Uterus (tissue), 4 donors: ENCODE results near the gene TNFAIP2. TPM values are rescaled to one million over a fixed set of nuclear protein-coding genes. Genes with fewer than 3 reads are reported as not detected.

Source experiments
- DNase-seq, 2 donors: peaks; one replicate each; pipeline ENCODE4 v3.0.0-alpha.2; 2019 to 2020
- H3K27ac ChIP-seq, 2 donors: fragments of 200-600 bp; sonication (generic); 1 replicate in 1 of 2; 2 replicates in 1 of 2; pipeline ENCODE4 v1.5.1; 2016 to 2018
- H3K27me3 ChIP-seq, 2 donors: fragments of 200-600 bp; sonication (generic); one replicate each; pipeline ENCODE4 v1.5.1; 2018 to 2019; ENCODE audit warnings: control low read depth in 1 of 2
- H3K36me3 ChIP-seq, 2 donors: fragments of 200-600 bp; sonication (generic); one replicate each; pipeline ENCODE4 v1.5.1; 2019; ENCODE audit warnings: control low read depth in 1 of 2
- H3K4me1 ChIP-seq, 2 donors: fragments of 200-600 bp; sonication (generic); one replicate each; pipeline ENCODE4 v1.5.1; 2018 to 2019; ENCODE audit warnings: control low read depth in 1 of 2
- H3K4me3 ChIP-seq, 2 donors: fragments of 200-600 bp; sonication (generic); 1 replicate in 1 of 2; 2 replicates in 1 of 2; pipeline ENCODE4 v1.5.1; 2018 to 2019; ENCODE audit warnings: mild to moderate bottlenecking in 1 of 2
- H3K9me3 ChIP-seq, 2 donors: fragments of 200-600 bp; sonication (generic); one replicate each; pipeline ENCODE4 v1.5.1; 2019; ENCODE audit warnings: control low read depth in 1 of 2
- POLR2A ChIP-seq, 2 donors: fragments of 450-650 bp; IDR thresholded peaks; one replicate each; pipeline ENCODE4 v1.6.1; 2016; ENCODE audit warnings: antibody characterized with exemption in 2 of 2, mild to moderate bottlenecking in 1 of 2, moderate library complexity in 1 of 2
- intact Hi-C: fragments of 100-400 bp; cut with DNase I; formaldehyde crosslinking; loops from one replicate; pipeline ENCODE4 v1.15.1; 2023; ENCODE audit warnings: low total_unique reads
- total RNA-seq, 4 donors: library from RNA; depleted of rRNA in 3 of 4; stranded (reverse); fragments of >200 nt in 3 of 4; gene quantifications; one replicate each; pipeline versions ENCODE4 v1.1.0 to v1.2.4, GENCODE V29; 2014 to 2023
- TF ChIP-seq, protein P1 (sequence below), 4 experiments: fragments of 200-600 bp in 2 of 4; fragments of 450-650 bp in 2 of 4; sonication (generic) in 2 of 4; IDR thresholded peaks; one replicate each; pipeline ENCODE4 v1.5.1; 2016 to 2019; ENCODE audit warnings: antibody characterized with exemption in 4 of 4, mild to moderate bottlenecking in 2 of 4, moderate library complexity in 1 of 4
- donor health status: DM: yes; HTN: yes; CAD: no.

TNFAIP2 gene
- total RNA-seq, 4 donors from 2014 or later: 29.4 to 81.4 (median 60.6) TPM

DNA sequence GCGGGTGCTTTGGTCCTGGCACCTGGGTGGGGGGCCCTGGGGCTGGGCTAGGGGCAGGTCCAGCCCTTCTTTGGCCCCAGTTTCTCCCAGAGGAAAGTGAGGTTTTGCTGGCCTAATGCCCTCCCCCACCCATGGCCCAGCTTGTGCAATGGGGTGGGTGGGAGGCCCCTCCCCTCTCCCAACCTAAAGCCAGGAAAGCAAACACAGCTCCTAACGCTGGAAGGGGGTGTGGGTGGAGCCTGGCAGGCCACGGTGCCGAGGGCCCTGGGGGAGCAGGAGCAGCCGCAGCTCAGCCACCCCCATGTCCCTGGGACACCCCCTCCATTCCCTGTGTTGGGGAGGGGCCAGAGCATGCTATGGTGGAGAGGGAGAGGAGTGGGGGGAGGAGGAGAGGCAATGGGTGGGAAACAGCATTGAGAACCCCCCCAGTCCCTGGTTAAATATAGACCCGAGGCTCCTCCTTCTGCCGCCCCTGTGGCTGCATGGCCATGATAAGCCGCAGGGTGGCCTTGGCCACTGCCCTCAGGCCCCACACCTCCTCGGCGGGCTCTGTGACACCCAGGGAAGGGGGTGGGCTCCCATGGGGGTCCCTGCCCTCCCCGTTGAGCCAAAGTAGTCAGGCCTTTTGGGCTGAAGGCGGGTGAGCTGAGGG is 24.1 kb upstream of the TNFAIP2 start:
- H3K9me3 ChIP-seq: no peaks in the 10 kb centered on the region
- peaks cover 12 to 20% of the 10 kb centered on the region in 2 donors for H3K27me3 ChIP-seq
- TF ChIP-seq POLR2A (IDR thresholded peaks at IDR 0.05): no peak
- TF ChIP-seq, protein P1, sequence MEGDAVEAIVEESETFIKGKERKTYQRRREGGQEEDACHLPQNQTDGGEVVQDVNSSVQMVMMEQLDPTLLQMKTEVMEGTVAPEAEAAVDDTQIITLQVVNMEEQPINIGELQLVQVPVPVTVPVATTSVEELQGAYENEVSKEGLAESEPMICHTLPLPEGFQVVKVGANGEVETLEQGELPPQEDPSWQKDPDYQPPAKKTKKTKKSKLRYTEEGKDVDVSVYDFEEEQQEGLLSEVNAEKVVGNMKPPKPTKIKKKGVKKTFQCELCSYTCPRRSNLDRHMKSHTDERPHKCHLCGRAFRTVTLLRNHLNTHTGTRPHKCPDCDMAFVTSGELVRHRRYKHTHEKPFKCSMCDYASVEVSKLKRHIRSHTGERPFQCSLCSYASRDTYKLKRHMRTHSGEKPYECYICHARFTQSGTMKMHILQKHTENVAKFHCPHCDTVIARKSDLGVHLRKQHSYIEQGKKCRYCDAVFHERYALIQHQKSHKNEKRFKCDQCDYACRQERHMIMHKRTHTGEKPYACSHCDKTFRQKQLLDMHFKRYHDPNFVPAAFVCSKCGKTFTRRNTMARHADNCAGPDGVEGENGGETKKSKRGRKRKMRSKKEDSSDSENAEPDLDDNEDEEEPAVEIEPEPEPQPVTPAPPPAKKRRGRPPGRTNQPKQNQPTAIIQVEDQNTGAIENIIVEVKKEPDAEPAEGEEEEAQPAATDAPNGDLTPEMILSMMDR (IDR thresholded peaks at IDR 0.05): no peak
- no peaks in the 10 kb centered on the region for H3K36me3 ChIP-seq
- H3K4me3 ChIP-seq: no peak overlapping the region
- peaks cover 0 to 3% of the 10 kb centered on the region in 2 donors for H3K4me1 ChIP-seq
- no peak overlapping the region for H3K27ac ChIP-seq
- no peak for DNase-seq
- intact Hi-C loops: no loop called here

DNA sequence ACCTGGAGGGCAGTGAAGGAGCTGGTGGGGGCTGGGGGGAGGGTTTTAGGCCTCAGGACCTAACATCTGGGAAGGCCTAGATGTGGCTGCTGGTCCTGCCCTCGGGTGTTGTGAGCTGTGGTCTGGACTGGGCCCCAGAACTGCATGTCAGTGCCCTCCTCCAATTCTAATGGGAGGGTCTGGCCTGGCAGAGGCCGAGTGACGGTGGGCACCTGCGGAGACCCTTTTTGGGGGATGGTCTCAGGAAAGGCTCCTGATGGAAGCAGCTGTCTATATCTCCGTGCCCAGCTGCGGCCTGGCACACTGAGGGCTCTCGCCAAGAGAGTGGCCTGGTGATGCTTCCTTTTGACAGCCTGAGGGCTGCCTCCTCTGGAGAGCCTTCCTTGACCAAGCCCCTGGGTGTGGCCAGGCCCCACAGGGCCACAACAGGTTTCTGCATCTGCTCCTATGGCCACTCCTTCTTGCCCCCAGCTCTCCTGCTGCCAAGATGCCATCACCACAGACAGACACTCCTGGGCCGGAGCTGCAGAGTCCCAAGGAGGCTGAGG is 23.5 kb upstream of the TNFAIP2 start:
- no peak for DNase-seq
- H3K36me3 ChIP-seq: no peaks in the 10 kb centered on the region
- peaks cover 0 to 3% of the 10 kb centered on the region in 2 donors for H3K4me1 ChIP-seq
- peaks cover 17 to 26% of the 10 kb centered on the region in 2 donors for H3K27me3 ChIP-seq
- no peak overlapping the region for H3K4me3 ChIP-seq
- intact Hi-C loops: loop anchor here (10.0 kb wide), 1 partner anchor 85 kb away; no protein-coding TSS in a partner anchor
- H3K9me3 ChIP-seq: no peaks in the 10 kb centered on the region
- TF ChIP-seq, protein P1 (IDR thresholded peaks at IDR 0.05): no peak
- no peak for TF ChIP-seq POLR2A (IDR thresholded peaks at IDR 0.05)
- H3K27ac ChIP-seq: no peak overlapping the region

DNA sequence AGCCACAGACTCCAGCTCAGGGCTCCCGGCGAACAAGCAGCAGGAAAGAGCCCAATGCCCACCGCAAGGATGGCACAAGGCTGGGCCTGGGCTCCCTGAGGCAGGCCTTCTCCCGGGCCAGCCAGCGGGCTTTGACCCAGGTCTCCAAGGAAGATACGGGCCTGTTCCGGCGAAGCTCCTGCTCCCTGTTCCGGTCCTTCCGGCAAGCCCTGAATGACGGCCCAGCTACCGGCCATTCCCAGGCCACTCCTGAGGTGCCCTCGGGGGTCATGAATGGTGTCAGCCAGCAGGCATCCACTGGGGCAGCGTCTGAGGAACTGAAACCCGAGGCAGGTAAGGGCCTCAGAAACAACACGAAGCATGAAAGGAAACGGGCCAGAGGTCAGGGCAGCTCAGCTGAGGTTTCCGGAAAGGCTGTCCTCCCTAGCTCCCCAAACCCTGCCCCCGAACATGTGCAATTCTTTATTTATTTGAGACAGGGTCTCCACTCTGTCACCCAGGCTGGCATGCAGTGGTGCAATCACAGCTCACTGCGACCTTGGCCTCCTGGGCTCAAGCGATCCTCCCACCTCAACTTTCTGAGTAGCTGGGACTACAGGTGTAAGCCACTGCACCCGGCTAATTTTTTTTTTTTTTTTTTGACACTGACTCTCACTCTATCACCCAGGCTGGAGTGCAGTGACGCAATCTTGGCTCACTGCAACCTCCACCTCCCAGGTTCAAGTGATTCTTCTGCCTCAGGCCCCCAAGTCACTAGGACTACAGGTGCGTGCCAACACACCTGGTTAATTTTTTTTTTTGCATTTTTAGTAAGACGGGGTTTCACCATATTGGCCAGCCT is 22.8 kb upstream of the TNFAIP2 start:
- DNase-seq: no peak
- intact Hi-C loops: loop anchor here (10.0 kb wide), 1 partner anchor 84 kb away; no protein-coding TSS in a partner anchor
- peaks cover 0 to 3% of the 10 kb centered on the region in 2 donors for H3K4me1 ChIP-seq
- no peak for TF ChIP-seq POLR2A (IDR thresholded peaks at IDR 0.05)
- TF ChIP-seq, protein P1 (IDR thresholded peaks at IDR 0.05): no peak
- no peak overlapping the region for H3K27ac ChIP-seq
- no peaks in the 10 kb centered on the region for H3K36me3 ChIP-seq
- no peaks in the 10 kb centered on the region for H3K9me3 ChIP-seq
- H3K4me3 ChIP-seq: no peak overlapping the region
- H3K27me3 ChIP-seq: peaks cover 17 to 26% of the 10 kb centered on the region in 2 donors

DNA sequence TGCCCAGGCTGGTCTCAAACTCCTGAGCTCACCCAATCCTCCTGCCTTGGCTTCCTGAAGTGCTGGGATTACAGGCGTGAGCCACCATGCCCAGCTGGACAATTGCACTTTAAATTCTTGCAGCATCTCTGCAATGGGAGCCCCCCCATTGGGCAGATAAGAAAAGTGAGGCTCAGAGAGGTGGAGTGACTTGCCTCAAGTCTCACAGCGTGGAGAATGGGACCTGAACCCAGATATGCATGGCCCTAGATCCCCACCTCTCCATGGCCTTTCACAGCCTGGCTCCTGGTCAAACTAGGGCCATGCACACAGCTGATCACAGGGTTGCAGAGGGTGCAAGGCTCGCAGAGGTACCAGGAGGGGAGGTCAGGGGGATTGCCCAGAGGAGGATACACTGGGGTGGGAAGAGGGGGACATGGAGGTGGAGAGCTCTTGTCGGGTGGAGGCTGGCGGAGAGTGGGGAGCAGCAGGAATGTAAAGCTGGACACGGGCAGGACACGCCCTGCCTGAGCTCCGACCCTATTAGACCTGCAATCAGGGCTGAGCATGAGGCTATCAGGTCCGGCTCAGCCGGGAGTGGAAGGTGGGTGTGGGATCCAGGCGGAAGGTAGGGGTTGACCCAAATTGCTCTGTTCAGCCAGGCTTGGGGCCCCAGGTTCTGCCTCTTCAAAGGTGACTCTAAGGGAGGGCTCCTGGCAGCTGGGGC is 21.9 kb upstream of the TNFAIP2 start:
- intact Hi-C loops: loop anchor here (10.0 kb wide), 1 partner anchor 83 kb away; no protein-coding TSS in a partner anchor
- no peak overlapping the region for H3K4me3 ChIP-seq
- no peak overlapping the region for H3K27ac ChIP-seq
- no peak for TF ChIP-seq POLR2A (IDR thresholded peaks at IDR 0.05)
- TF ChIP-seq, protein P1 (IDR thresholded peaks at IDR 0.05): no peak
- peaks cover 17 to 26% of the 10 kb centered on the region in 2 donors for H3K27me3 ChIP-seq
- H3K4me1 ChIP-seq: peaks cover 0 to 3% of the 10 kb centered on the region in 2 donors
- DNase-seq: no peak
- no peaks in the 10 kb centered on the region for H3K9me3 ChIP-seq
- no peaks in the 10 kb centered on the region for H3K36me3 ChIP-seq
